GM11168 (cell line): ENCODE measurements around the gene EVC.

ENCODE experiments used
- in situ Hi-C: fragments of 300-500 bp; cut with MboI; formaldehyde crosslinking; loops from one replicate; pipeline ENCODE4 v1.12.0; 2022; ENCODE audit warnings: low sequenced_read_pairs; ENCODE audit not compliant: unreplicated experiment

EVC gene

DNA sequence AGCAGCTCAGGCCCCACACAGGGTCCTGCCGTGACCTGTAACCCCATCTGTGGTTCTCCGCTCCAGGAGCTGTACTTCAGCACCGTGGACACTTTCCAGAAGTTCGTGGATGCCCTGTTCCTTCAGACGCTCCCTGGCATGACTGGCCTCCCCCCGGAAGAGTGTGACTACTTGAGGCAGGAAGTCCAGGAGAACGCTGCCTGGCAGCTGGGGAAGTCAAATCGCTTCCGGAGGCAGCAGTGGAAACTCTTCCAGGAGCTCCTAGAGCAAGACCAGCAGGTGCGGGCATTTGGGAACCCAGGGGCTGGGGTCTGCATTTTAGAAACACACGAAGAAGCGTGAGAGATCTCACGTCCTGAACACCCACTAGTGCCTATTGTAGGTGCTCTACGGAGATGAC lies 72.5 kb downstream of the EVC start:
- in situ Hi-C loops = no loop called here

DNA sequence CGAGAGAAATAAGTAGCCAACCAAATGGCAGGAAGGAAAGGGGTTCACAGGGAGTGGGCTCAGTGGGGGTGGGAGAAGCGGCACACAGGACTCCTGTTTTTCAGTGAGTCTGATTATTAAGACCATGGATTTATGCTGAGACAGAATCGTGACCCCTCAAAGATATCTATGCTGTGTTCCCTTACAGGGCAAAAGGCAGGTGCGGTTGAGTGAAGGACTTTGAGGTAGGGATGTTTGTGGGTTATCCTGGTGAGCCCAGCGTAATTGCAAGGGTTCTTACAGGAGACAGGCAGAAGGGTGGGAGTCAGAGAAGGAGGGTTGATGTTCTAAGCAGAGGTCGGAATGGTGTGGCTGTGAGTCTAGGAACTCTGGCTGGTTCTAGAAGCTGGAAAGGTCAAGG lies 73.0 kb downstream of the EVC start:
- in situ Hi-C loops = no loop called here

DNA sequence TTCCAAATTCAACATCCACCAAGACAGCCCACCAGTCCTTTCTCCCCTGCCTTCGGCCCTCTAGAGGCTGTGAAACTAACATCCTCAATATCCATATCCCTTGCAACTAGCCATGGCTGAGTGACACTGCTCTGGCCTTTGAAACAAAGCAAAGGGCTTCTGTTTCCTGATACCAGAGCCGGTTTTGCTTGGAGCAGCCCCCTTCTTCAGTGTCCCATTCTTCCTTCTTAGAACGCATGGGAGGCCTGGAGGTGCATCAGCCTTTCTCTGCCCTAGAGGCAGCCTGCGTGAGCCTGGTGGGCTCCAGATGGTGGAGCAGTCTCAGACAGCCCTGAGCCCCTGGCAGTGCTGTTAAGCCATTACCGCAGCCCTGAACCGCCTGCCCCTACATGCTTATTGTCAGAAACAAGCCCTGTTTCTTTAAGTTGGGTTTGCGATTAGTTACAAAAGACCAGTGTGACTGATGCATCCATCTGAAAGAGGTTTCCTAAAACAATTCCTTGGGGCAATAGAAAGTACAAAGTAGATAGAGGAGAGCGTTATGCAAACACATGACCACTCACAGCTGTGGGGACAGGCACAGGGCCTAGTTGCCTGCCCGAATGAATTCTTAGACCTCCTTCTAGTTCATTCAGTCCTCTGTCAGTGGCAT lies 74.1 kb downstream of the EVC start:
- in situ Hi-C loops = no loop called here

DNA sequence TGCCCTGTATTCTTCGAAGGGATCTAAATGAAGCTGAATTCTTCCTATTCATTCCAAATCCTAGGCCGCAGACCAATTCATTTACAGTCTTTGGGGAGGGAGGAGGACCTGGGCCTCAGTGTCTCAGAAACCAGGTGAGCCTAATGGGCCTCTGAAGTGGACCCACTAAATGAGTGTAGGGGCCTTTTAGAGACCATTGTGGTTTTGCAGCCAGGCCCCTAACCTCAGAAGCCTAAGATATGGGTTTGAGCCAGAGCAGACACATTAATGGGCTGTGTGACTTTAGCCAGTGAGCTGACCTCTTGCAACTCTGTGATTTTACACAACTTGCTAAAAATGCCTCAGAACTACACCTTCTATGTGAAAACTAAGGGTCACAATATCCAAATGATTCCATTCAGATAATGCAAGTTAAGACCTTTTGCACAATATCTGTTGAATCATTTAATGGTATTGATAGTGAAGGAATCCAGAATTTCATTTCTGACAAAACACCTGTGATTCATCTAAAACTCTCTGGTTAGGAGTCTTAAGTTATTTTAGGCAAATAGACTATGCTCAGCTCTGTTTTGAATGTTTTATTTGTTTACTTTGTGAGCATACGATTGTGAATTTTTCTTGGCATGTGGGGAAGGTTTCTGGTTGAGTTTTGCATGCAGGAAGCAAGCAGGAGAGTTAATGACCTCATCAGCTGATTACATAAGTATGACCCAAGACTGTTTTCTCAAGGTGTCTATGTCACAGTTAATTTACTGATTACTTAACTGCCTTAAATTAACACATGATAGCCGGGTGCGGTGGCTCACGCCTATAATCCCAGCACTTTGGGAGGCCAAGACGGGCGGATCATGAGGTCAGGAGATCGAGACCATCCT lies 75.0 kb downstream of the EVC start:
- in situ Hi-C loops = no loop called here

DNA sequence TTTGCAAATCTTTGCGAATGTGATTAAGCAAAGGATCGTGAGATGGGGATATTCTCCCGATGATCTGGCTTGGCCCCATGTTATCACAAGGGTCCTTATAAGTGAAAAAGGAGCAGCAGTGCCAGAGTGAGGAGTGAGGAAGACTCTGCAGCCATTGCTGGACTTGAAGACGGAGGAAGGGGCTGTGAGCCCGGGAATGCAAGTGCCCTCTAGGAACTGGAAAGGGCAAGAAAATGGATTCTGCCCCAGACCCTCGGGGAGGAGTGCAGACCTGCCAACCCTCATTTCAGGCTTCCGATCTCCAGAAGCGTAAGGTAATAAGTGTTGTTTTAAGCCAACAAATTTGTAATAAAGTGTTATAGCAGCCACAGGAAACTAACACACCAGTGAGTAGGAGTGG lies 76.3 kb downstream of the EVC start:
- in situ Hi-C loops = no loop called here

DNA sequence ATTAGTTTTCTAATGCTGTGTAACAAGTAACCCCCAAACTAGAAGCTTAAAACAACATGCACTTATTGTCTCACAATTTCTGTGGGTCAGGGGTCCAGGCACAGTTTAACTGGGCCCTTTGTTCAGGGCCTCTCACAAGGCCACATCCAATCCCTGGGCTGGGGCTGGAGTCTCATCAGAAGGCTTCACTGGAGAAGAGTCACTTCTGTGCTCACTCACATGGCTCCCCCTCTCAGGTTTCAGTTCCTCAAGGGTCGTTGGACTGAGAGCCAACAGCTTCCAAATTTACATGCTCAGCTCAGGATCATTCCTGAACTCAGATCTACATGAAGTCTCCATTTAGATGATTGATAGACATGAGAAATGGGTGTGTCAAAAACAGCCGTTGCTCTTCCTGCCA lies 77.1 kb downstream of the EVC start:
- in situ Hi-C loops = no loop called here

DNA sequence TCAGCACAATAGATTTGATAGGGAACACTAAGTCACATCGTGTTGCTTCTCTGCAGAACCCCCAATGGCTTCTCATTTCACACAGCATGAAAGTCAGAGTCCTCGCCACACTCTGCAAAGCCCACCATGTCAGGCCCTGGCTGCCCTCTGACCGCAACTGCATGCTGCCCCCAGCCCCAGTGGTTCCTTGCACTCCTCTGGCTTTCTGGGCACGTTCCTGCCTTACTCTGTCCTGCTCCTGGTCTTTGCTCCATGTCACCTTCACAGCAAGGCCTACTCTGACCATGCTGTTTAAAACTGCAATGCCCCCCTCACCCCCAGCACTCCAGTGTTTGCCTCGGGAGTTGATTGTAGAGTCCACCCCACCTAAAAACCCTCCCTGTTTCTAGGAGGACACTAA lies 78.1 kb downstream of the EVC start:
- in situ Hi-C loops = no loop called here

DNA sequence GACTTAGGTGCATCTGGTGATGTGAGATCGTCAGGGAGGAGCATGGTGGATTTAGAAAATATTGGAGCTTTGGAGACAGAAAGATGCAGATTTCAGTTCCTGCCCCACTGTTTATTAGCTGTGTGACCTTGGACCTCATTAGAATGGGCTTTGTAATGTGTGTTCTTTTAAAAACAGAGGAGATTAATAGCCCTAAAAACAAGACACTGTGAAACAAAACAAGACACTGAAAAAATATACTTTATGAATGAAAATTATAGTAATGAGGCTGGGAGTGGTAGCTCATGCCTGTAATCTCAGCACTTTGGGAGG lies 79.5 kb downstream of the EVC start:
- in situ Hi-C loops = no loop called here

DNA sequence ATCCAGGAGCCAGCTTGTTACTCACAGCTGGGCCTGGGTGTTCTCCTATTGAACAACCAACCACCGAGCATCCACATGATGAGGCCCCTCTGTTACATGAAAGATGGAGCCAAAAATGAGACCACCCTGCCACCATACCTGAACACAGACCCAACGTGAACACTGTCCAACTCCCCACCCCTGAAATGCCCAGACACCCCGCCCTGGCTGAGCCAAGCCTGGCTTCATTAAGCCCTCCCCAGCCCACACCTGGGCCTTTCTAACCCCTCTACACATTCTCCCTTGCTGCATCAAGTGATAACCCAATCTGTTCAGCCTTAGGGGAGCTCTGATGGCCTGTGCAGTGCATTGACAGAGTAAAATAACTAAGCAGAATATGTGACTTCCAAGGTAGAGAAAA lies 80.7 kb downstream of the EVC start:
- in situ Hi-C loops = no loop called here

DNA sequence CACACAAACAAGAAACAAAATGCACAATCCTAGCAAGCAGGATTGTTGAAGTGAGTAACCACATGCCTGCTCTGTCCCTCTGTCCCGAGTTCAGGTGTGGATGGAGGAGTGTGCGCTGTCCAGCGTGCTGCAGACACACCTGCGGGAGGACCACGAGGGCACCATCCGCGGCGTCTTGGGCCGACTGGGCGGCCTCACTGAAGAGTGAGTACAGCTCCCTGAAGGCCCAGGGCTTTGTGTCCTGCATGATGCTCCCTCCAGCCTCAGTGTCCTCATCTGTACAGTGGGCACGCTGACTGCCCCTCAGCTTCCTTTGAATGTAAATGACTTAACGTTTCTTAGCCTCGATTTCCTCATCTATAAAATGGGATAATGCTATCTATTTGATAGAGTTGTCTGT lies 82.5 kb downstream of the EVC start:
- in situ Hi-C loops = no loop called here

DNA sequence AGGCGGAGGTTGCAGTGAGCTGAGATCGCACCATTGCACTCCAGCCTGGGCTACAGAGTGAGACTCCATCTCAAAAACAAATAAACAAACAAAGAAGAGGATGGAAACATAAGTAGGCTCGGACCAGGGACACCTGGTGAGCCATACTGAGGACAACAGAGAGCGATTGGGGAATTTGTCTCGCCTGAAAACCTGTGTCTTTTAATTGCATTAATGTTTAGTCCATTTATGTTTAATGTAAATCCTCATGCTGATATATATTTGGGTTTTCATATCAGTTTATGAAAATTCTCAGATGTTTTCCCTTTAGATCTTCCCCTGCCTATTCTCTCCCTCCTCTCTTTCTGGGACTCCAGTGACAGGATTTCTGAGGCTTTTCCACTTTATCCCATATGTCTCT lies 84.6 kb downstream of the EVC start:
- in situ Hi-C loops = no loop called here

DNA sequence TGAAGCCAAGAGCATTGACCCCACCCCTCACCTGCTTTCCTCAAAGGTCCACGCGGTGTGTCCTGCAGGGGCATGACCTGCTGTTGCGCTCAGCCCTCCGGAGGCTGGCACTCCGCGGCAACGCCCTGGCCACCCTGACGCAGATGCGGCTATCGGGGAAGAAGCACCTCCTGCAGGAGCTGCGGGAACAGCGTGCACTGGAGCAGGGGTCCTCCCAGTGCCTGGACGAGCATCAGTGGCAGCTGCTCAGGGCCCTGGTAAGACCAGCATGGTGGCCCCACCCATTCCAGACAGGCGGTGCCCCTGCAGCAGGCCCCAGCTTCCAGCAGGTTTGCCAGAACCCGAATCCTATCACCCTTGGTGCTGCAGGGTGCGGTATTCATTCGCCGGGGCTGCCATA lies 86.0 kb downstream of the EVC start:
- in situ Hi-C loops = no loop called here

DNA sequence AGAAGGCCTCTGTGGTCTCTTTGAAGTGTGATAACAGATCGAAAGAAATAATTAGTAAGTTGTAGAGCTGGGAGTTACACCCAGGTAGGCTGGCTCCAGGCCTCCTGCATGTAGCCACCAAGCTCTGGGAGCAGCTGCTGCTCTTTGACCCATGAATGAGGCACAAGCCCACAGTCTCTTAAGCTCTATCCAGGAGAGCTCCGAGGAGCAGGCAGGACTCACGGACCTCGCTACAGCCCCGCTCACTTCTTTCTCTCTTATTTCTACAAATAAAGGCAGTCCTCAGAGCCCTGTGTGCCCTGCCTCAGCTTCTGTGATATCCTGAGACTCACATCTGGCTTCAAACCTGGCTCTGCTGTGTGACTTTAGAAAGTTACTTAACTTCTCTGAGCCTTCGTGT lies 86.9 kb downstream of the EVC start:
- in situ Hi-C loops = no loop called here

DNA sequence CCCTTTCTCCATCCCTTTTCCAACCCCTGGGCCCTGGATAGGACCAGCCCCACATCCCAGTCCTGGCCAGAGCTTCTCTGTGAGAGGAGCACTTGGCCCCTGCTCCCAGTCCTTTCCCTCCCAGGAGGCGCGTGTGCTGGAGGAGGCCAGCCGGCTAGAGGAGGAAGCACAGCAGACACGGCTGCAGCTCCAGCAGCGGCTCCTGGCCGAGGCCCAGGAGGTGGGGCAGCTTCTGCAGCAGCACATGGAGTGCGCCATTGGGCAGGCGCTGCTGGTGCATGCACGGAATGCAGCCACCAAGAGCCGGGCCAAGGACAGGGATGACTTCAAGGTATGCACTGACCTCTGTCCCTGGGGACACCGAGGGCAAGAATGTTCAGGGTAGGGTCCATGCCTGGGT lies 87.5 kb downstream of the EVC start:
- in situ Hi-C loops = no loop called here

DNA sequence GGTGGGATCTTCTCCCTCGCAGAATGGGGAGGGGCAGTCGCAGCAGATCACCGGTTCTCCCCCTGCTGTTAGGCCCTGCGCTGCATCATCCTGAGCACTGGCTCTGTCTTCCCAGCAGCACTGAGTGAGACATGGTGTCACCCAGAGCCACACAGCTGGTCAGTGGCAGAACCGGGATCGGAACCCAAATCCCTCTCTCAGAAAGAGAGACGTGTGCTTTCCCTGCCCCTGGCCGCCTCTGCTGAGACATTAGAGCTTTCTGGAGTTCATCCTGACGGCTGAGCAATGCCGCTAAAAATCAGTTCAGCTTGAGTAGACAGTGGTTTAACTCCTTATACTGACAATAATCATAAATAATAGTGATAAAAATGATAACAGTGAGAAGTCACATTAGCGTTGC lies 87.9 kb downstream of the EVC start:
- in situ Hi-C loops = no loop called here

DNA sequence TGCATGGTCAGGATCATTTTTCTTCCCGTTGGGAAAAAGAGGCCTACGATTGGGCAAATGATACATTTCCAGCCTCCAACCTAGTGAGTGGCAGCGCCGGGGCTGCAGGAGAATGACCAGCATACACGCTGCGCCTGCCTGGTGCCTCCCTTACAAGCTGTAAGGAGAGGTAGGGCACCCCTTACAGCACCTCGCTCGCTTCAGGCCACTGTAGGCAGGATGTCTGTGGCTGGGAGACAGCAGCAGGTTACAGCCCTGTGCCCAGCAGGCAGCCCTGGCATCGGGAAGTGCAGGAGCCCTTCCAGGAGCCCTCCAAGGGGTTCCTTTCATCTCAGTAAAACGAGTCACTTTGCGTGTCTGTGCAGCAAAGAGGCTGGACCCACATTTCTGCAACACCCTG lies 88.4 kb downstream of the EVC start:
- in situ Hi-C loops = no loop called here

DNA sequence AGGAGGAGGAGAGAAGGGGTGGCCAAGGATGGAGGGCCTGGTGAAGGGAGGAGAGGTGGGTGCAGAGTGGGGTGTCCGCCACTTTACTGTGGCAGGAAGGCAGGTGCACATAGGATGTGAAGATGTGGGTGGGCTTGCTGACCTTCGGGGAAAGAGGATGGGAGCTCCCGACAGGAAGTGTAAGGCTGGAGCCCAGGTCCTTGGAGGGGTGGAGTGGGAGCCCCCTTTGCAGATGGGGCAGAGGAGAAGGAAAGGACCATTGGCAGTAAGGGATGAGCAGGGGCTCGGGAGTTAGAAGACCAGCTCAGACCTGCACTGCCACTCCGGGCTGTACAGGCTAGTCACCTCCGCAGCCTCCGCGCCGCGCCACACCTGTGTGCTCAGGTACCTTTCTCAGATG lies 89.5 kb downstream of the EVC start:
- in situ Hi-C loops = no loop called here

DNA sequence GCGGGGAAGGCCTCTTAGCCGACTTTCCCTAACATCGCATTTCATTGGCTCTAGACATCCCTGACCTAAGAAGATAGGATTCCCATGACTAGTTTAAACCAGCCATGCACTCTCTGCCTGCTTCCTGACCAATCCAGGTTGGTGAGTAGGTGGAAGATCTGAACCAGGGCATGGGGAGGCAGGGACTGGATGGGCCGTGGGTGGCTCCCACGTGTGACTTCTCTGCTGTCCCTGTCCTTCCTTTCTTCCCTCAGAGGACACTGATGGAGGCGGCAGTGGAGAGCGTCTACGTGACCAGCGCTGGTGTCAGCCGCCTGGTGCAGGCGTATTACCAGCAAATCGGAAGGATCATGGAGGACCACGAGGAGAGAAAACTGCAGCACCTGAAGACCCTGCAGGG lies 90.7 kb downstream of the EVC start:
- in situ Hi-C loops = no loop called here

DNA sequence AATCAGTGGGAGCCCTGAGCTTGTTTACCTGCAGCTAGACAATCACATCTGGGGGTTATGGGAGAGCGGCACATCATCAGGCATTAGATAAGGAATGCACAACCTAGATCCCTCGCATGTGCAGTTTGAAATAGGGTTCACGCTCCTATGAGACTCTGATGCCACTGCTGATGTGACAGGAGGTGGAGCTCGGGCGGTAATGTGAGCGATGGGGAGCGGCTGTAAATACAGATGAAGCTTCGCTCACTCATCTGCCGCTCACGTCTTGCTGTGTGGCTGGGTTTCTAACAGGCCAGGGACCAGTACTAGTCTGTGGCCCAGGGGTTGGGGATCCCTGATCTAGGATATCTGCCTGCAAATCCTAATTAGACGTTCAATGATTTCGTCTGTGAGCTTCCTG lies 91.6 kb downstream of the EVC start:
- in situ Hi-C loops = no loop called here

DNA sequence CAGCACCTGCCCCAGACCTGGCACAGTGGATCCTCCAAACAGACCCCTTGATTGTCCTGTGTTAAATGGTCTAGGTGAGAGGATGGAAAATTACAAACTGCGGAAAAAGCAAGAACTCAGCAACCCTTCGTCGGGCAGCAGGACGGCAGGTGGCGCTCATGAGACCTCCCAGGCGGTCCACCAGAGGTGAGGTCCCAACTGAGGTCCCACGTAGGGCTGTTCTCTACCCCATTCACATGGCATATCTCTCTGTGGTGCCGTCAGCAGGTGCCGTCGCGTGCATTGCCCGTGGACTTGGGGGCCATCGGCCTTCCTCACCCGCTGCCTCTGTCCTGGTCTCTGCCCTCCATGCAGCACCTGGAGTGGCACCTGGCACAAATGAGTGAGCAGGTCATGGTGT lies 93.7 kb downstream of the EVC start:
- in situ Hi-C loops = no loop called here

DNA sequence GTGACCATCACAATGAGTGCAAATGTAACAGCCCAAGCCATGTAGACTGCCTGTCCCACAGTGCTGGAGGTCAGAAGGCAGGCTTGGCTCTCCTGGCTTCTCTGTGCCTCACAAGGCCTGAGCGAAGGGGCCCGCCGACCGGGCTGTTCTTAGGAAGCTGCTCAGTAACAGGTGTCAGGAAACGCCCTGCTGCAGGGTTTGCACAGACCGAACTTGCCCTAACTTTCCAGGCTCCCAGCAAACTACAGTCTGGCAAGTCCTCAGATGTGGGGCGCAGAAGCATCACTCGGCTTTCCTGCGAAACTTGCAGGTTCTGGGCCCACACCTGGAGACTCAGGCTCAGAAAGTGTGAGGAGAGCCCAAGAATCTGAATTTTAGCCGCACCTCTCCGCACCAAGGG lies 94.3 kb downstream of the EVC start:
- in situ Hi-C loops = no loop called here

DNA sequence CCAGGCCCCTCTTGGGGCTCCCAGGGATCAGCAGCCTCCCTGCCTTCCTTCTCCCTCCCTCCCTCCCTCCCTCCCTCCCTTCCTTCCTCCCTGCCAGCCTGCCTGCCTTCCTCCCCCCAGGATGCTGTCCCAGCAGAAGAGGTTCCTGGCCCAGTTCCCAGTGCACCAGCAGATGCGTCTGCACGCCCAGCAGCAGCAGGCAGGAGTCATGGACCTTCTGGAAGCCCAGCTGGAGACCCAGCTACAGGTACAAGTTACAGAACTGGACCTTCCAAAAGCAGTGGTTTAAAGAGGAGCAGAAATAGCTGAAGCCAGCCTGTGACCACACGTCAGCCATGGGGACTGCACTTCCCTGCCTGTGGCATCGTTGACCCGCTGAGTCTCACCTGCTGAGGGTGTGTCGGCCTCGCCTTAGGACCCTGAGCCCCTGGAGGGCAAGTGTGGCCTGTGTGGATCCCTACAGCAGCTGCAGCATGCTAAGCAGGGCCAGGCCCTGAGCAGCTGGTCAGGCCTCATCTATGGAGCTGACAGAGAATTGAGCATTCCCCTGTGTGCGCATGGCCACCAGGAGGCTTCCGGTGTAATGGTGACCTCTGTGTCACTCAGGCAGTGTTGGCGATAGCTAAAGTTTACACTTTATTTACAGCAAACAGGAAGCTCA lies 97.2 kb downstream of the EVC start:
- in situ Hi-C loops = no loop called here
